ENCODE data around the gene WFDC6.

WFDC6 gene

GRCh38 chr20:45550765-45551164 is 11.5 kb upstream of the WFDC6 start:
- TF ChIP-seq, protein P1, sequence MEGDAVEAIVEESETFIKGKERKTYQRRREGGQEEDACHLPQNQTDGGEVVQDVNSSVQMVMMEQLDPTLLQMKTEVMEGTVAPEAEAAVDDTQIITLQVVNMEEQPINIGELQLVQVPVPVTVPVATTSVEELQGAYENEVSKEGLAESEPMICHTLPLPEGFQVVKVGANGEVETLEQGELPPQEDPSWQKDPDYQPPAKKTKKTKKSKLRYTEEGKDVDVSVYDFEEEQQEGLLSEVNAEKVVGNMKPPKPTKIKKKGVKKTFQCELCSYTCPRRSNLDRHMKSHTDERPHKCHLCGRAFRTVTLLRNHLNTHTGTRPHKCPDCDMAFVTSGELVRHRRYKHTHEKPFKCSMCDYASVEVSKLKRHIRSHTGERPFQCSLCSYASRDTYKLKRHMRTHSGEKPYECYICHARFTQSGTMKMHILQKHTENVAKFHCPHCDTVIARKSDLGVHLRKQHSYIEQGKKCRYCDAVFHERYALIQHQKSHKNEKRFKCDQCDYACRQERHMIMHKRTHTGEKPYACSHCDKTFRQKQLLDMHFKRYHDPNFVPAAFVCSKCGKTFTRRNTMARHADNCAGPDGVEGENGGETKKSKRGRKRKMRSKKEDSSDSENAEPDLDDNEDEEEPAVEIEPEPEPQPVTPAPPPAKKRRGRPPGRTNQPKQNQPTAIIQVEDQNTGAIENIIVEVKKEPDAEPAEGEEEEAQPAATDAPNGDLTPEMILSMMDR (IDR thresholded peaks at IDR 0.05; ENCODE audit: extremely low read depth, insufficient read depth, missing control alignments): no peak
- in situ Hi-C loops (cut with MboI; ENCODE audit: low pct_unique_long_range_greater_than_20kb, low sequenced_read_pairs, unreplicated experiment): no loop called here
- no peak for DNase-seq (ENCODE audit: low spot score)

GRCh38 chr20:45548410-45548809 is 9.1 kb upstream of the WFDC6 start:
- in situ Hi-C loops (cut with MboI; ENCODE audit: low pct_unique_long_range_greater_than_20kb, low sequenced_read_pairs, unreplicated experiment): no loop called here
- TF ChIP-seq, protein P1 (IDR thresholded peaks at IDR 0.05; ENCODE audit: extremely low read depth, insufficient read depth, missing control alignments): no peak

GRCh38 chr20:45547206-45547770 is 8.0 kb upstream of the WFDC6 start, which contains the start of gene EPPIN:
Gene EPPIN, minus strand, starts transcription at chr20:45547401. Its CDS starts 44 bp downstream, at chr20:45547357.
- DNase-seq (ENCODE audit: low spot score): no peak
- TF ChIP-seq, protein P1 (IDR thresholded peaks at IDR 0.05; ENCODE audit: extremely low read depth, insufficient read depth, missing control alignments): no peak
- in situ Hi-C loops (cut with MboI; ENCODE audit: low pct_unique_long_range_greater_than_20kb, low sequenced_read_pairs, unreplicated experiment): no loop called here

More at GRCh38 chr20:45548410-45548809, 9.1 kb upstream of the WFDC6 start:
- no peak for DNase-seq (ENCODE audit: low spot score)

- in situ Hi-C loops (cut with MboI; ENCODE audit: low pct_unique_long_range_greater_than_20kb, low sequenced_read_pairs, unreplicated experiment): no loop called here
- TF ChIP-seq, protein P1 (IDR thresholded peaks at IDR 0.05; ENCODE audit: extremely low read depth, insufficient read depth, missing control alignments): peak; percentile 22
- no peak for DNase-seq (ENCODE audit: low spot score)
Observed at GRCh38 chr20:45545754-45546453, 6.6 kb upstream of the WFDC6 start.

GRCh38 chr20:45545351-45545750 is 6.1 kb upstream of the WFDC6 start:
- in situ Hi-C loops (cut with MboI; ENCODE audit: low pct_unique_long_range_greater_than_20kb, low sequenced_read_pairs, unreplicated experiment): no loop called here
- TF ChIP-seq, protein P1 (IDR thresholded peaks at IDR 0.05; ENCODE audit: extremely low read depth, insufficient read depth, missing control alignments): no peak
- DNase-seq (ENCODE audit: low spot score): no peak

- TF ChIP-seq, protein P1 (IDR thresholded peaks at IDR 0.05; ENCODE audit: extremely low read depth, insufficient read depth, missing control alignments): no peak
- DNase-seq (ENCODE audit: low spot score): no peak
- in situ Hi-C loops (cut with MboI; ENCODE audit: low pct_unique_long_range_greater_than_20kb, low sequenced_read_pairs, unreplicated experiment): no loop called here
Observed at GRCh38 chr20:45538209-45538799, 978 bp downstream of the WFDC6 start.
